ENCODE results near the gene STUM. TPM values are rescaled to one million over a fixed set of nuclear protein-coding genes. Genes with fewer than 3 reads are reported as not detected.
"Not testable (repeated sequence)": the region's sequence is repeated elsewhere in the genome, so short reads cannot be mapped to it uniquely, and the experiment has no call there.

Gene STUM
- total and polyA plus RNA-seq, 2 experiments from 2014 or later: 0.71 to 7.6 TPM

DNA sequence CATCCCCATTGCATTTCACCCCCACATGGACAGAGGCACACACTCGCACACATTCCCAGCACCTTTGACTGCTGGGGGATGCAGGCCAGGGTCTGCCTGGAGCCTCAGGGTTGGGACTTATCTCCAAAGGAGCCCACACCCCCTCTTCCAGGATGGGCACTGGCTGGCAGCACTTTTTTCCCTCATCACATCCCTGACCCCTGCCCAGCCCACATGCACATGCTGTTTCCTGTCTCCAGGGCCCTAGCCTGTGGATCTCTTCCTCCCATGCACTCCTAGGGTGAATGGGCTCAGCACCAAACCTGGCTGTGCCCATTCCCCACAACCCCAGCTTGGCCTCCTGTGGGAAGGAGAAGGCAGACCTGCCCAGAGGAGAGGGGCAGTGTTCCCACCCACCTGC, 59.3 kb downstream of the STUM start:
- Histone ChIP-seq H3K4me1 (ENCODE audit: low read depth) (peaks cover 52% of the 10 kb centered on the region), H3K27me3 (no peaks in the 10 kb centered on the region), H3K4me3 (no peak overlapping the region), H3K9me3 (ENCODE audit: low read depth) (no peaks in the 10 kb centered on the region), H3K36me3 (no peaks in the 10 kb centered on the region), H3K27ac (no peak overlapping the region)
- DNase-seq (ENCODE audit: low read depth in 1 of 2, low spot score in 1 of 2): no peak
- TF ChIP-seq CTCF (IDR thresholded peaks at IDR 0.05; ENCODE audit: low read depth, low read length): no peak

GRCh38 chr1:226608699-226609505, 60.3 kb downstream of the STUM start:
- Histone ChIP-seq H3K4me3 (no peak overlapping the region), H3K4me1 (ENCODE audit: low read depth) (peaks cover 43% of the 10 kb centered on the region), H3K27me3 (no peaks in the 10 kb centered on the region), H3K9me3 (ENCODE audit: low read depth) (no peaks in the 10 kb centered on the region), H3K27ac (no peak overlapping the region), H3K36me3 (no peaks in the 10 kb centered on the region)
- peak; percentile 85 to 88 for DNase-seq (ENCODE audit: low read depth in 1 of 2, low spot score in 1 of 2)
- peak; percentile 95 for TF ChIP-seq CTCF (IDR thresholded peaks at IDR 0.05; ENCODE audit: low read depth, low read length)

- Histone ChIP-seq H3K4me1 (ENCODE audit: low read depth) (peaks cover 32% of the 10 kb centered on the region), H3K27me3 (no peaks in the 10 kb centered on the region), H3K36me3 (no peaks in the 10 kb centered on the region), H3K4me3 (no peak overlapping the region), H3K9me3 (ENCODE audit: low read depth) (no peaks in the 10 kb centered on the region), H3K27ac (peak overlapping the region; percentile 32)
- TF ChIP-seq CTCF (IDR thresholded peaks at IDR 0.05; ENCODE audit: low read depth, low read length): no peak
- peak in 1 of 2 donors; percentile 68 for DNase-seq (ENCODE audit: low read depth in 1 of 2, low spot score in 1 of 2)
Observed at GRCh38 chr1:226609836-226610455, 61.4 kb downstream of the STUM start.

- Histone ChIP-seq H3K27ac (peak overlapping the region; percentile 32), H3K4me3 (no peak overlapping the region), H3K4me1 (ENCODE audit: low read depth) (peaks cover 25% of the 10 kb centered on the region), H3K27me3 (no peaks in the 10 kb centered on the region), H3K36me3 (no peaks in the 10 kb centered on the region), H3K9me3 (ENCODE audit: low read depth) (no peaks in the 10 kb centered on the region)
- no peak for TF ChIP-seq CTCF (IDR thresholded peaks at IDR 0.05; ENCODE audit: low read depth, low read length)
- DNase-seq (ENCODE audit: low read depth in 1 of 2, low spot score in 1 of 2): no peak
Observed at GRCh38 chr1:226610671-226611070, 62.1 kb downstream of the STUM start.

DNA sequence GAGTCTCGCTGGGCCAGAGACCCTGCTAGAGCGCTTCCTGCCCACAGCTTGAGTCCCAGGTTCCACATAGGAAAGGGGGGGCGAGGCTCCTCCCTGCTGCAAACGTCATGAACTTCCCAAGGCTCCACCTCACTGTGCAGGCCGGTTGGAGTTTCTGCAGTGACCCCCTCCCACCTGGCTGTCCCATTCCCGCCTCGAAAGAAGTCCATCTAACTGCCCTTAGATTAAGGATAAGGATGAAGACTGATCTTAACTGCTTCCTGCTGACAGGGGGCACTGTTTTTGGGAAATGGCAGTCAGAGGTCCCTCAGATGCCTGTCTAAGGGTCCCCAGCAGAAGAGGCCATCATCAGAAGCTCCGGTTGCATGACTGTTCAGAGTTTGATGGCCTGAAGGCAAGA, 62.7 kb downstream of the STUM start:
- no peaks in the 10 kb centered on the region for H3K36me3 ChIP-seq
- peaks cover 19% of the 10 kb centered on the region for H3K4me1 ChIP-seq (ENCODE audit: low read depth)
- no peak for DNase-seq (ENCODE audit: low read depth in 1 of 2, low spot score in 1 of 2)
- no peaks in the 10 kb centered on the region for H3K27me3 ChIP-seq
- H3K4me3 ChIP-seq: no peak overlapping the region
- no peak overlapping the region for H3K27ac ChIP-seq
- H3K9me3 ChIP-seq (ENCODE audit: low read depth): no peaks in the 10 kb centered on the region
- TF ChIP-seq CTCF (IDR thresholded peaks at IDR 0.05; ENCODE audit: low read depth, low read length): peak; percentile 10

DNA sequence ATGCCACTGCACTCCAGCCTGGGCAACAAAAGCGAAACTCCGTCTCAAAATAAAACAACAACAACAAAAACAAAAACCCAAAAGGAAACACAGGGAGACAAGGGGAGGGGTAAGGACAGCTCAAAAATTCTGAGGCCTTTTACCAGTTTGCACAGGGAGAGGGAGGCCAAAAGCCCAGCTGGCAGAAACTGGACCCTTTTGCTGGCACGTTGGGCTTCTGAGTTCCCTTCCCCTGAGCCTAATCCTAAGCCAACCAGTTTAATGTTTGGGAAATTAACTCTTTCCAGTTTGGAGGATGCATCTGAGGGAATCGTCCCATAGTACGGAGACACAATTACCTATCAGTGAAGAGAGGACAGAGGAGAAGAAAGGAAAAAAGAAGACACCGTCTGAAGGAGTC, 63.4 kb downstream of the STUM start:
- DNase-seq (ENCODE audit: low read depth in 1 of 2, low spot score in 1 of 2); H3K27ac ChIP-seq; H3K36me3 ChIP-seq; H3K4me3 ChIP-seq; H3K9me3 ChIP-seq (ENCODE audit: low read depth); H3K27me3 ChIP-seq: not testable (repeated sequence)
- peaks cover 12% of the 10 kb centered on the region for H3K4me1 ChIP-seq (ENCODE audit: low read depth)
